Stimulated activated CD4-positive, alpha-beta T cell treated with anti-CD3 and anti-CD28 coated beads, Interleukin-2, amount 100 ng/mL, for 4 hours (primary cell): ENCODE data around the gene NTN4.
"Not testable (repeated sequence)": the region's sequence is repeated elsewhere in the genome, so short reads cannot be mapped to it uniquely, and the experiment has no call there.

Experiments
- DNase-seq: peaks from one replicate; pipeline ENCODE4 v3.0.0-alpha.2; 2020; ENCODE audit warnings: low read depth

Gene NTN4

DNA sequence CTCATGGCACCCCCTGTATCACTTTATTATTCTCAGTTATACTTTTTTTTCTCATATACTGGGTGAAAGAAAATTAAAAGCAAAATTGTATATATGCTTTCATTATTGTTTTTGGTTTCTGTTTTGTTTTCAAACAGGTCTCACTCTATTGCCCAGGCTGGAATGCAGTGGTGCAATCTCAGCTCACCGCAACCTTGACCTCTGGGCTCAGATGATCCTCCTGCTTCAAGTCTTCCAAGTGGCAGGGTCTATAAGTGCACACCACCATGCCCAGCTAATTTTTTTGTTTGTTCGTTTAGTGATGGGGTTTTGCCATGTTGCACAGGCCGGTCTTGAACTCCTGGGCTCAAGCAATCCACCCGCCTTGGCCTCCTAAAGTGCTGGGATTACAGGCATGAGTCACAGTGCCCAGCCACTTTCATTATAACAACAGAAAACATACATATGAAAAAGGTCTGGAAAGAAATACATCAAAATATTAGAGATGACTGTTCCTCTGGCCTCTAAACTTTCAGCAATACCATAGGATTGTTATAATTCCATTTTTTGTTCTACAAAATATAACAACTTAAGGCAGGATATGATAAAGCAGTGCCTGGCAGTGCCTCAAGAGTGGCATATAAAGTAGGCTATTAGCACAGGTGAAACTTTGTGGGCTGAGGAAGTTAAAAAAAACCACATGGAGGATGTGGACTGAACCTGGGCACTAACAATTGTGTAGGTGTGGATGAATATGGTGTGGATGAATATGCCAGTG lies 5.8 kb upstream of the NTN4 start:
- no peak for DNase-seq

GRCh38 chr12:95790917-95791849 lies 619 bp upstream of the NTN4 start:
- no peak for DNase-seq

- no peak for DNase-seq
Observed at GRCh38 chr12:95789126-95790032, 1.2 kb downstream of the NTN4 start.

DNA sequence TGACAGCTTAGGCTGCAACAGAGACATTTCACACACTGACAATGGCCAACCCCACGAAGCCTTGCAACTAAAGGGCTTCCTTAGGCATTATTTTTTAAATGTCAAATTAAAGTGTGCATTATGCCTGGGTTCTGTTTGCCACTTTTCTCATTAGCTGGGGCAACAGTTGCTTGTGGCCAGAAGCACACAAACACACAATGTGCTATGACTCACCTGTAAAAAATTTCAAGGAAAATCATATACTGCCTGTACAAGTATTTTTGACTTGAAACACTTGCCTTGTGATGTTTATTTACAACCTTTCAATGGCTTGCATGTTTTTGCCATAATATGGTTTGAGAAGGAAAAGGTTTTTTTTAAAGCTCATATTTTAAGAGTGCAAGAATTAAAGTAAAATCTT lies 1.9 kb downstream of the NTN4 start:
- no peak for DNase-seq

- no peak for DNase-seq
Observed at GRCh38 chr12:95787274-95787818, 3.2 kb downstream of the NTN4 start.

DNA sequence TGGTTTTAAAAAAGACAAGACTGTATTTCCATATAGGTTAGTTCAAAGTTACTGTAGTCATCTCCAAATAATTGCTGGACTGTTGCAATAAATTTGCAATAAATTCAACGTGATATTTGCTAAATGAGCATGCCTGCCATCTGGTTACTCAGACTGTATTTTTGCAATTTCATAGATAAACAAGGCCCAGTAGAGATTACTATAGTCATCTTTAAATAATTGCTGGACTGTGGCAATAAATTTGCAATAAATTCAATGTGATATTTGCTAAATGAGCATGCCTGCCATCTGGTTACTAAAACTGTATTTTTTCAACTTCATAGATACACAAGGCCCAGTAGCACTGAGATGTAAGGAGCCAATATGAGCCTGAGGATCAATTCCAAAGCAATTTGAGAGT lies 5.6 kb downstream of the NTN4 start:
- no peak for DNase-seq

- no peak for DNase-seq
Observed at GRCh38 chr12:95784286-95784685, 6.3 kb downstream of the NTN4 start.

DNA sequence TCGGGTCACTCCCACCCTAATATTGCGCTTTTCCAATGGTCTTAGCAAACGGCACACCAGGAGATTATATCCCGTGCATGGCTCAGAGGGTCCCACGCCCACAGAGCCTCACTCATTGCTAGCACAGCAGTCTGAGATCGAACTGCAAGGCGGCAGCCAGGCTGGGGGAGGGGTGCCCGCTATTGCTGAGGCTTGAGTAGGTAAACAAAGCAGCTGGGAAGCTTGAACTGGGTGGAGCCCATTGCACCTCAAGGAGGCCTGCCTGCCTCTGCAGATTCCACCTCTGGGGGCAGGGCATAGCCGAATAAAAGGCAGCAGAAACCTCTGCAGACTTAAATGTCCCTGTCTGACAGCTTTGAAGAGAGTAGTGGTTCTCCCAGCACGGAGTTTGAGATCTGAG lies 15.1 kb downstream of the NTN4 start:
- not testable (repeated sequence) for DNase-seq

DNA sequence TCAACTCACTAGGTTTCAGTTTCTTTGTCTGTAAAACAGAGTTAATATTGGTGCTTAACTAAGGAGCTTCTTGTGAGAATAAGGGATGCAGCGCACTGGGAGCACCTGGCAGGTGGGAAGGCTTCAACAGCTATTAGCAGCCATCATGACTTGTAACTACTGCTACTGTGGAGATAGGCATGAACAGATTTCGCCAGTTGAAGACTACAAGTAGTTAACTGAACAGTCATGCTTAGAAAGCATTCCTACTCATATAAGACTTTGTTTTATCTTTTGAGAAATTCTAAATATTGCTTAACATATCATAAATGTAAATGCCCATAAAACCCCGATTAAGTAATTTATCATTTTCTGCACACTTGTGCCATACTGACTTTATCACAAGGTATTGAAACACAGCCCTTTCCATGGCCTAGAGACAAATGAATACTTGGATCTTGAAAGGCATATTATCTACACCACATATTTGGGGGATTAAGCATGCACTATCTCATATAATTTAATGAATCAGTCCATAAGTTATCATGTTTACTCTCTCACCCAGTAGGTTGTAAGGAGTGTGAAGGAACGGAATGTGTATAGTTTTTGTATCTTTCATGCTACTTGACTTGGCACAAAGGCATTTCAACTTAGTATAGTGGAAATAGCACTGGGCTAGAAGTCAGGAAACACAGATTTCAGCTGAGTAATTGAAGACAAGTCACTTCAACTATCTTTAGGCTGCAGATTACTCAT lies 16.1 kb downstream of the NTN4 start:
- no peak for DNase-seq

DNA sequence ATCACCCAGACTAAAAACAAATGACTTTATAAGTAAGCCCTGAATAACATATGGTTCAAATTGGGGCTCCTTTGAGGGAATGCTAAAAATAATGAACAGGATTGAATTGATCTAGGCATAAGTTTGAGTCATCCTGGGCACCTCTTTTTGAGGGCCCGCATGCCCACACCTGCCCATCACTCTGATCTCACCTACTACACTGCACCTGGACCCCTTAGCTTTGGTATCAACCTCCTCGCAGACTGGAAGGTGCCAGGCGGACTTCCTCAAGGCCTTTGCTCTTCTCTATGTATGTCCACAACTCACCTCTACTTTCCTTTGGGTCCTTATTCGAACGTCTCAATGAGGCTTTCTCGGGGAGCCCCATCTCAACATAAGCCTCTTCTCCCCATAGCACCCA lies 17.2 kb downstream of the NTN4 start:
- no peak for DNase-seq

- no peak for DNase-seq
Observed at GRCh38 chr12:95767703-95768102, 22.9 kb downstream of the NTN4 start.

DNA sequence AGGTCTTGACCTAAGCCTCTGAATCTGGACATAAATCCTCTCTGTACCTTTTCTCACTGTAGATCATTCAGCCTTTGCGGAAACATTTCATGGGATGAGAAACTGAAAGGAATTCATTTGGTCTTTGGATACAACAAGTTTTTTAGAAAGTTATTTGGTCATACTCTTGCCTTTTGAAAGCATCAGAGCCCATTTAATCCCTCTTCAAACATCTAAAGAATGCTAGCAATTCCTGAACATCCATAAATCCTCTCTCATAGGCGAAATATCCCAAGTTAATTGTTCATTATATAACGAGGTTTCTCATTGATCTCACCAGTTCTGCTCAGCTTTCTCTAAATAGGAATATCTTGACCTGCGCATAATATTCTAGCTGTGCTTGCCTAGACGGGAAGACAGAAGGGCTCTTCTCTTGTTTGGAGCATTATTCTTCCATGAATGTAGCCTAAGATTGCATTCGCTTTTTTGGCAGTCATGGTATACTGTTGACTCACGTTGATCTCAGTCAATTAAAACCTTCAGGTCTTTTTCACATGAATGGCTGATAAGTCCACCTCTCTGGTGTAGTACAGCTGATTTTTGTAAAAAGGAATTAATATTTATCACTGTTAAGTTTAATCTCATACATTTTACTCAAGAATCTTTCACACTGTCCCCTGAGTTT lies 24.1 kb downstream of the NTN4 start:
- DNase-seq = no peak

GRCh38 chr12:95764848-95765247 lies 25.7 kb downstream of the NTN4 start:
- DNase-seq = no peak

DNA sequence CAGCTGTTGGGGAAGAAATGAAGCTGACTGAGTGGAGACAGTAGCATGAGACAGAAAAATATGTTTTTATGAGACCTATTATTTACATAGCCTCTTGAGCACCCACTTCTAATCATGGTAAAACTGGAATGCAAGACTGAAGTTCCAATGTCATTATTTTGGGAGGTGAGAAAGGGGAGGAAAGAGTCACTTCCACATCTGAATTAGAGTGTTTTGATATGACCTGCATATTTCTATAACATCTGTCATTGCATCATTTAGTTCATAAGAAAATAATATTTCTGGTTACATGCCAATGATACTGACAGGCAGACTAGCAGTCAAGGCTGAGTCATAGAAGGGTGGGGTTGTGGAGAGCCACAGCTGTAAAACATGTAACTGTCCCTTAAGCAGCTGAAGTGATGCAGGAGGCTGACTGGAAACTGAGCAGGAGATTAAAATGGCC lies 26.7 kb downstream of the NTN4 start:
- DNase-seq = no peak

GRCh38 chr12:95762123-95762785 lies 28.3 kb downstream of the NTN4 start:
- DNase-seq = no peak

DNA sequence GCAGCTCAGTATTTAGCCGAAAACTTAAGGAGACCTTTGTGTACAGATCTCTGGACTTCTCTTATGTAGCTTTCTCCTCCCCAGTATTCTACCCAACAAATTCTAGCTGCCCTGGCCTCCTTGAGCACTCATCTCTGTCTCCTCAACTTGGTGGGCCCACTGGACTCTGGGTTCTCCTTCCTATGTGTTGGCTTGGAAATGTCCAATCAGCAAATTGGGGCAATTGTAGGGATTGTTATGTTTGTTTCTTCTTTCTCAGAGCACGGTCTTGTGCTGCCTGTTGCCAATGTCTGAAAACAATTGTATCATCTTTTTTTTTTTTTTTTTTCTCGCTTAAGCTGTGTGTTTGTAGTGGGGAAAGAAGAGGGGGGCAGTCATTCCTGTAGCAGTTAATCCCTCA lies 30.2 kb downstream of the NTN4 start:
- no peak for DNase-seq

GRCh38 chr12:95759718-95760117 lies 30.8 kb downstream of the NTN4 start:
- no peak for DNase-seq

DNA sequence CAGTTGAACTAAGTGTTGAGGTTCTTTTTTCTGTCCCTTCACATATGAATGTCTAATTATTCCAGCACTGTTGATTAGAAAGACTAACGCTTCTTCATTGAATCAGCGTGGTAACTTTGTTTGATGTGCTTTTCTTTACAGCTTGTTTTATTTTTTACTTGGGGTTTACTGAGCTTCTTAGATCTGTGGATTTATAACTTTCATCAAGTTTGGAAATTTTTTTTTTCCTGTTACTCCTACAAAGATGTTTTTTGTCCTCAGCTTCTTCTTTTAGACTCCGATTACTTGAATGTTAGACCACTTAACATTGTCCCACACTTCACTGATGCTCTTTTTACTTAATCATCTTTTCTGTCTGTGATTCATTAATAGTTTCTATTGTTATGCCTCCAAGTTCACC lies 31.5 kb downstream of the NTN4 start:
- no peak for DNase-seq

- no peak for DNase-seq
Observed at GRCh38 chr12:95756362-95756761, 34.2 kb downstream of the NTN4 start.

DNA sequence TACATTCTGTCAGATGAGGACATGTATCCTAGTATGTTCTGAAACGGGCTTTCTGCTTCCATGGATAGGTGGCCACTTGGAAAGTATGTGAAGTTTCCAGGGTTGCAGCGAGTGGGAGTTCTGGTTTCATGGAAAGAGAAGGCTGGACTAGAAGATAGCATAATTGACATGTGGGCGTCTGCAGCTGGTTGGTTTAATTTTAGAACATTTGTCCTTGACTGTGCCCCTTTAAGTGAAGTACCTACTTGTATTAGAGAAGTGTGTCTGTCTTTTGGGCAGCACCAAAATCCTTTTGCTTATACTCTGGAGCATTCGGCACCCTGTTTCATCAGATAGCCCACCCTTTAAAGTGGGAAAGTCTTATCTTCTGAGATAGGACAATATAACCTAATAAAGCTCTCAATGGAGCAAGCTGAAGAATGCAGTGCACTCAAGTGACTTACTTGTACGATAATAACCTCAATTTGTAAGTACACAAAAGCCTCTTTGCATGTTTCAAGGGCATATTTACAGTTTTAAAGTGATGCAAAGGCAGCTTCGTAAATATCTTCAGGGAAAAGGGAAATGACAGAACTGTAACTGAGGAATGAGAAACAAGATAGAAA lies 35.2 kb downstream of the NTN4 start:
- no peak for DNase-seq
